Measurements from ENCODE around the gene EIF2B2.

EIF2B2 gene

GRCh38 chr14:74978416-74978947, 24.2 kb upstream of the EIF2B2 start:
- no peak overlapping the region for H3K4me3 ChIP-seq (replicated peaks in 1 of 2; ENCODE audit: low read depth in 2 of 2, low read length in 2 of 2)
- no peak for DNase-seq (ENCODE audit: low read depth in 2 of 2)
- no peak for TF ChIP-seq CTCF (IDR thresholded peaks at IDR 0.05; ENCODE audit: low read depth, low read length)

GRCh38 chr14:74979029-74979428, 23.7 kb upstream of the EIF2B2 start:
- no peak for TF ChIP-seq CTCF (IDR thresholded peaks at IDR 0.05; ENCODE audit: low read depth, low read length)
- DNase-seq (ENCODE audit: low read depth in 2 of 2): no peak
- no peak overlapping the region for H3K4me3 ChIP-seq (replicated peaks in 1 of 2; ENCODE audit: low read depth in 2 of 2, low read length in 2 of 2)

- DNase-seq (ENCODE audit: low read depth in 2 of 2): peak in 1 of 2 donors; percentile 73
- H3K4me3 ChIP-seq (replicated peaks in 1 of 2; ENCODE audit: low read depth in 2 of 2, low read length in 2 of 2): no peak overlapping the region
- peak; percentile 5 for TF ChIP-seq CTCF (IDR thresholded peaks at IDR 0.05; ENCODE audit: low read depth, low read length)
Measured at GRCh38 chr14:74979442-74980397, 23.0 kb upstream of the EIF2B2 start.

- no peak for TF ChIP-seq CTCF (IDR thresholded peaks at IDR 0.05; ENCODE audit: low read depth, low read length)
- no peak overlapping the region for H3K4me3 ChIP-seq (replicated peaks in 1 of 2; ENCODE audit: low read depth in 2 of 2, low read length in 2 of 2)
- peak in 1 of 2 donors; percentile 20 for DNase-seq (ENCODE audit: low read depth in 2 of 2)
Measured at GRCh38 chr14:74980398-74980730, 22.4 kb upstream of the EIF2B2 start.

GRCh38 chr14:74980731-74981461, 21.8 kb upstream of the EIF2B2 start:
- H3K4me3 ChIP-seq (replicated peaks in 1 of 2; ENCODE audit: low read depth in 2 of 2, low read length in 2 of 2): no peak overlapping the region
- TF ChIP-seq CTCF (IDR thresholded peaks at IDR 0.05; ENCODE audit: low read depth, low read length): no peak
- DNase-seq (ENCODE audit: low read depth in 2 of 2): peak; percentile 33 to 70

GRCh38 chr14:74981462-74981782, 21.3 kb upstream of the EIF2B2 start:
- H3K4me3 ChIP-seq (replicated peaks in 1 of 2; ENCODE audit: low read depth in 2 of 2, low read length in 2 of 2): no peak overlapping the region
- TF ChIP-seq CTCF (IDR thresholded peaks at IDR 0.05; ENCODE audit: low read depth, low read length): no peak
- DNase-seq (ENCODE audit: low read depth in 2 of 2): no peak
